Measurements from ENCODE around the gene DNAL1.

DNA sequence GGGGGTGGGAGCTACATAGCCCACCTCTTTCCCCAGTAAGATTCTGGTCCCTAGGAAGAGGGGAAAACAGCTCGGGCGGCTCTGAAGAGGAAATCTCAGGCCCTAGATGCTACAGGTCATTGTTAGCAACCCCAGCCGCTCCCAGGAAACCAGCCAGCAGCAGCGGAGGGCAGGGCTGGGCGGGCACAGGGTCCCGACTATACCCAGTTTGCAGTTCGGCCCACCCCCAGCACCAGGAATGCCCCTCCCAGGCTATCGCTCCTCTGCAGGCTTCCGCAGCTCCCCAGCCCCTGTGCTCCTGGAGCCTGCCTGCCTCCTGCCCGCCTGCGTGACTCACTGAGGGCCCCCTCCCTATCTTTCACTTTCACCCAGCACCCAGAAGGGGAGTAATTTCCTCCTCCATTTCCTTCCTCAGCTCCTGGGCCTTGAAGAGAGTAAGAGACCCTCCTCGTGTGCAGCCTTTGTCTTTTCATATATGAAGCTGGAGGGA, 96.6 kb downstream of the DNAL1 start:
- TF ChIP-seq, protein P1, sequence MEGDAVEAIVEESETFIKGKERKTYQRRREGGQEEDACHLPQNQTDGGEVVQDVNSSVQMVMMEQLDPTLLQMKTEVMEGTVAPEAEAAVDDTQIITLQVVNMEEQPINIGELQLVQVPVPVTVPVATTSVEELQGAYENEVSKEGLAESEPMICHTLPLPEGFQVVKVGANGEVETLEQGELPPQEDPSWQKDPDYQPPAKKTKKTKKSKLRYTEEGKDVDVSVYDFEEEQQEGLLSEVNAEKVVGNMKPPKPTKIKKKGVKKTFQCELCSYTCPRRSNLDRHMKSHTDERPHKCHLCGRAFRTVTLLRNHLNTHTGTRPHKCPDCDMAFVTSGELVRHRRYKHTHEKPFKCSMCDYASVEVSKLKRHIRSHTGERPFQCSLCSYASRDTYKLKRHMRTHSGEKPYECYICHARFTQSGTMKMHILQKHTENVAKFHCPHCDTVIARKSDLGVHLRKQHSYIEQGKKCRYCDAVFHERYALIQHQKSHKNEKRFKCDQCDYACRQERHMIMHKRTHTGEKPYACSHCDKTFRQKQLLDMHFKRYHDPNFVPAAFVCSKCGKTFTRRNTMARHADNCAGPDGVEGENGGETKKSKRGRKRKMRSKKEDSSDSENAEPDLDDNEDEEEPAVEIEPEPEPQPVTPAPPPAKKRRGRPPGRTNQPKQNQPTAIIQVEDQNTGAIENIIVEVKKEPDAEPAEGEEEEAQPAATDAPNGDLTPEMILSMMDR (CRISPR knock-in tag; IDR thresholded peaks at IDR 0.05) = peak; percentile 19; the same call in 1 of the 2 replicates
- TF ChIP-seq STAT5B (CRISPR knock-in tag; IDR thresholded peaks at IDR 0.05) = no peak
- no peak for TF ChIP-seq SMAD1 (CRISPR knock-in tag; IDR thresholded peaks at IDR 0.05; ENCODE audit: borderline replicate concordance, low read depth)
- TF ChIP-seq, protein P2, sequence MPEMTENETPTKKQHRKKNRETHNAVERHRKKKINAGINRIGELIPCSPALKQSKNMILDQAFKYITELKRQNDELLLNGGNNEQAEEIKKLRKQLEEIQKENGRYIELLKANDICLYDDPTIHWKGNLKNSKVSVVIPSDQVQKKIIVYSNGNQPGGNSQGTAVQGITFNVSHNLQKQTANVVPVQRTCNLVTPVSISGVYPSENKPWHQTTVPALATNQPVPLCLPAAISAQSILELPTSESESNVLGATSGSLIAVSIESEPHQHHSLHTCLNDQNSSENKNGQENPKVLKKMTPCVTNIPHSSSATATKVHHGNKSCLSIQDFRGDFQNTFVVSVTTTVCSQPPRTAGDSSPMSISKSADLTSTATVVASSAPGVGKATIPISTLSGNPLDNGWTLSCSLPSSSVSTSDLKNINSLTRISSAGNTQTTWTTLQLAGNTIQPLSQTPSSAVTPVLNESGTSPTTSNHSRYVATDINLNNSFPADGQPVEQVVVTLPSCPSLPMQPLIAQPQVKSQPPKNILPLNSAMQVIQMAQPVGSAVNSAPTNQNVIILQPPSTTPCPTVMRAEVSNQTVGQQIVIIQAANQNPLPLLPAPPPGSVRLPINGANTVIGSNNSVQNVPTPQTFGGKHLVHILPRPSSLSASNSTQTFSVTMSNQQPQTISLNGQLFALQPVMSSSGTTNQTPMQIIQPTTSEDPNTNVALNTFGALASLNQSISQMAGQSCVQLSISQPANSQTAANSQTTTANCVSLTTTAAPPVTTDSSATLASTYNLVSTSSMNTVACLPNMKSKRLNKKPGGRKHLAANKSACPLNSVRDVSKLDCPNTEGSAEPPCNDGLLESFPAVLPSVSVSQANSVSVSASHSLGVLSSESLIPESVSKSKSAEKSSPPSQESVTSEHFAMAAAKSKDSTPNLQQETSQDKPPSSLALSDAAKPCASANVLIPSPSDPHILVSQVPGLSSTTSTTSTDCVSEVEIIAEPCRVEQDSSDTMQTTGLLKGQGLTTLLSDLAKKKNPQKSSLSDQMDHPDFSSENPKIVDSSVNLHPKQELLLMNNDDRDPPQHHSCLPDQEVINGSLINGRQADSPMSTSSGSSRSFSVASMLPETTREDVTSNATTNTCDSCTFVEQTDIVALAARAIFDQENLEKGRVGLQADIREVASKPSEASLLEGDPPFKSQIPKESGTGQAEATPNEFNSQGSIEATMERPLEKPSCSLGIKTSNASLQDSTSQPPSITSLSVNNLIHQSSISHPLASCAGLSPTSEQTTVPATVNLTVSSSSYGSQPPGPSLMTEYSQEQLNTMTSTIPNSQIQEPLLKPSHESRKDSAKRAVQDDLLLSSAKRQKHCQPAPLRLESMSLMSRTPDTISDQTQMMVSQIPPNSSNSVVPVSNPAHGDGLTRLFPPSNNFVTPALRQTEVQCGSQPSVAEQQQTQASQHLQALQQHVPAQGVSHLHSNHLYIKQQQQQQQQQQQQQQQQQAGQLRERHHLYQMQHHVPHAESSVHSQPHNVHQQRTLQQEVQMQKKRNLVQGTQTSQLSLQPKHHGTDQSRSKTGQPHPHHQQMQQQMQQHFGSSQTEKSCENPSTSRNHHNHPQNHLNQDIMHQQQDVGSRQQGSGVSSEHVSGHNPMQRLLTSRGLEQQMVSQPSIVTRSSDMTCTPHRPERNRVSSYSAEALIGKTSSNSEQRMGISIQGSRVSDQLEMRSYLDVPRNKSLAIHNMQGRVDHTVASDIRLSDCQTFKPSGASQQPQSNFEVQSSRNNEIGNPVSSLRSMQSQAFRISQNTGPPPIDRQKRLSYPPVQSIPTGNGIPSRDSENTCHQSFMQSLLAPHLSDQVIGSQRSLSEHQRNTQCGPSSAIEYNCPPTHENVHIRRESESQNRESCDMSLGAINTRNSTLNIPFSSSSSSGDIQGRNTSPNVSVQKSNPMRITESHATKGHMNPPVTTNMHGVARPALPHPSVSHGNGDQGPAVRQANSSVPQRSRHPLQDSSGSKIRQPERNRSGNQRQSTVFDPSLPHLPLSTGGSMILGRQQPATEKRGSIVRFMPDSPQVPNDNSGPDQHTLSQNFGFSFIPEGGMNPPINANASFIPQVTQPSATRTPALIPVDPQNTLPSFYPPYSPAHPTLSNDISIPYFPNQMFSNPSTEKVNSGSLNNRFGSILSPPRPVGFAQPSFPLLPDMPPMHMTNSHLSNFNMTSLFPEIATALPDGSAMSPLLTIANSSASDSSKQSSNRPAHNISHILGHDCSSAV (CRISPR knock-in tag; IDR thresholded peaks at IDR 0.05; ENCODE audit: borderline replicate concordance) = no peak
- TF ChIP-seq POLR2A (IDR thresholded peaks at IDR 0.05; ENCODE audit: insufficient read depth in 1 of 2, low read depth in 2 of 2, low read length in 2 of 2) = no peak
- TF ChIP-seq FOSL1 (CRISPR knock-in tag; IDR thresholded peaks at IDR 0.05; ENCODE audit: borderline replicate concordance) = no peak

All from HepG2 (cell line).